ENCODE results near the gene PTTG2.

DNA sequence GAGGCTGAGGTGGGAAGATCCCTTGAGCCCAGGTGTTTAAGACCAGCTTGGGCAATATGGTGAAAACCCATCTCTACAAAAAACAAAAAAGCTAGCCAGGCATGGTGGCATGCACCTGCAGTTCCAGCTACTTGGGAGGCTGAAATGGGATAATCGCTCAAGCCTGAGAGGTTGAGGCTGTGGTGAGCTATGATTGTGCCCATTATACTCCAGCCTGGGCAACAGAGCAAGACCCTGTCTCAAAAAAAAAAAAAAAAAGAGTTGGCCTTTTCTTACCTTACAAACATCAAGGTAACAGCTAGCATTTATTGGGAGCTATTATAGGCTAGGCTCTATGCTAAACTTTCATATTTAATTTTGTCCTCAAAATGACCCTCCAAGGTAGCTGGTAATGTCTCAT is 43.4 kb downstream of the PTTG2 start:
- TF ChIP-seq, protein P1, sequence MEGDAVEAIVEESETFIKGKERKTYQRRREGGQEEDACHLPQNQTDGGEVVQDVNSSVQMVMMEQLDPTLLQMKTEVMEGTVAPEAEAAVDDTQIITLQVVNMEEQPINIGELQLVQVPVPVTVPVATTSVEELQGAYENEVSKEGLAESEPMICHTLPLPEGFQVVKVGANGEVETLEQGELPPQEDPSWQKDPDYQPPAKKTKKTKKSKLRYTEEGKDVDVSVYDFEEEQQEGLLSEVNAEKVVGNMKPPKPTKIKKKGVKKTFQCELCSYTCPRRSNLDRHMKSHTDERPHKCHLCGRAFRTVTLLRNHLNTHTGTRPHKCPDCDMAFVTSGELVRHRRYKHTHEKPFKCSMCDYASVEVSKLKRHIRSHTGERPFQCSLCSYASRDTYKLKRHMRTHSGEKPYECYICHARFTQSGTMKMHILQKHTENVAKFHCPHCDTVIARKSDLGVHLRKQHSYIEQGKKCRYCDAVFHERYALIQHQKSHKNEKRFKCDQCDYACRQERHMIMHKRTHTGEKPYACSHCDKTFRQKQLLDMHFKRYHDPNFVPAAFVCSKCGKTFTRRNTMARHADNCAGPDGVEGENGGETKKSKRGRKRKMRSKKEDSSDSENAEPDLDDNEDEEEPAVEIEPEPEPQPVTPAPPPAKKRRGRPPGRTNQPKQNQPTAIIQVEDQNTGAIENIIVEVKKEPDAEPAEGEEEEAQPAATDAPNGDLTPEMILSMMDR (IDR thresholded peaks at IDR 0.05; ENCODE audit: insufficient read depth, low read length, poor library complexity, severe bottlenecking), result no peak
- no peak for TF ChIP-seq EZH2phosphoT487 (conservative IDR thresholded peaks at IDR 0.05; ENCODE audit: low read length)
